ENCODE results near the gene RDH13.

The RDH13 gene

DNA sequence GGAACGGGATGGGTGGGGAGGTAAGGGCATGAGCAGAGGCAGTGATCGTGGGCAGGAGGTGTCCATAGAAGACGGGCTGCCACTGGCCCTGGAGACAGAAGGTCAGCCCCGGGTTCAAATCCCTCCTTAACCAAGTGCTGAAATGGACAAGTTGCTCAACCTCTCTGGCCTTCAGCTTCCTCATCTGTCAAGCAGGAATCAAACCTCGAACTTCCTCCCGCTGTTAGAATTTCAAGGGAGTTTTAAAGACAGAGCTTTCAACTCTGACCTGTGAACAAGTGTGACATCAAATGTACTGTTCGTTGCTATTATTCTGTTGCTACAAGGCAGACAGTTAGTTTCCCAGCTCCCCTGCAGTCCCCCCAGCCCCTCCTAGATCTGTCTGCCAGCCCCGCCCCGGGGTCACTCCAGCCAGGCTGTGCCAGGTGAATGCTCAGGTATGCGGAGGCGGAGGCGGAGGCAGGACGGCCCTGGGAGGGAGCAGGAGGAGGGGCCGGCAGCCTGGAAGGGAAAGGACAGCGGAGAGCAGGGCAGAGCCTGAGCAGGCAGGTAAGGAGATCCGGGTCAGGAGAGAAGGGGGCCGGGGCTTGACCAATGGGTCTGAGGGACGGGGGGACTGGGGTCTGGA is 12.5 kb upstream of the RDH13 start, which contains the start of gene EPS8L1:
Gene EPS8L1, plus strand, starts transcription at position 499 of the 628 bp plus-strand sequence. CDS start 576 bp downstream, outside the sequence.
- no peak for DNase-seq (ENCODE audit: low read depth)
- TF ChIP-seq, protein P1, sequence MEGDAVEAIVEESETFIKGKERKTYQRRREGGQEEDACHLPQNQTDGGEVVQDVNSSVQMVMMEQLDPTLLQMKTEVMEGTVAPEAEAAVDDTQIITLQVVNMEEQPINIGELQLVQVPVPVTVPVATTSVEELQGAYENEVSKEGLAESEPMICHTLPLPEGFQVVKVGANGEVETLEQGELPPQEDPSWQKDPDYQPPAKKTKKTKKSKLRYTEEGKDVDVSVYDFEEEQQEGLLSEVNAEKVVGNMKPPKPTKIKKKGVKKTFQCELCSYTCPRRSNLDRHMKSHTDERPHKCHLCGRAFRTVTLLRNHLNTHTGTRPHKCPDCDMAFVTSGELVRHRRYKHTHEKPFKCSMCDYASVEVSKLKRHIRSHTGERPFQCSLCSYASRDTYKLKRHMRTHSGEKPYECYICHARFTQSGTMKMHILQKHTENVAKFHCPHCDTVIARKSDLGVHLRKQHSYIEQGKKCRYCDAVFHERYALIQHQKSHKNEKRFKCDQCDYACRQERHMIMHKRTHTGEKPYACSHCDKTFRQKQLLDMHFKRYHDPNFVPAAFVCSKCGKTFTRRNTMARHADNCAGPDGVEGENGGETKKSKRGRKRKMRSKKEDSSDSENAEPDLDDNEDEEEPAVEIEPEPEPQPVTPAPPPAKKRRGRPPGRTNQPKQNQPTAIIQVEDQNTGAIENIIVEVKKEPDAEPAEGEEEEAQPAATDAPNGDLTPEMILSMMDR (IDR thresholded peaks at IDR 0.05; ENCODE audit: control insufficient read depth, insufficient read depth, low read depth, low read length, missing control alignments): no peak
- no peak within 1 kb of the TSS for H3K4me3 ChIP-seq (ENCODE audit: control insufficient read depth, low read depth, low read length)

DNA sequence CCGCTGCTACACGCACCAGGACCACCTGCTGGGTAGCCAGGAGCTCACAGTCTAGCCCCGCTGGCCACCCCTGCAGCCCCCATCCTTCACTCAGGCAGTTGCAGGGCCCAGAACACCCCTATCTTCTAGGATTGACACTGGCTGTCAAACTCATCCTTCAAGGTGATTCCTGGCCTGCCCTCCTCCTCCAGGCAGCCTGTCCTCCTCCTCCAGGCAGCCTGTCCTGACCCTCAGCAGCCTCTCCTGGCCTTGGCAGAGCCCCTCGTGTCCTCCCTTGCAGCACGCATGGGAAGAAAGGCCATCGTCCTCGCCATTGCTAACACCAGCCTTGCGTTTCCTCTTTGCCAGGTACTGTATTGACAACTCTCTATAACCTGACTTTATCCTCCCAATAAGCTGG is 9.0 kb upstream of the RDH13 start:
- no peak overlapping the region for H3K4me3 ChIP-seq (ENCODE audit: control insufficient read depth, low read depth, low read length)
- TF ChIP-seq, protein P1 (IDR thresholded peaks at IDR 0.05; ENCODE audit: control insufficient read depth, insufficient read depth, low read depth, low read length, missing control alignments): no peak
- no peak for DNase-seq (ENCODE audit: low read depth)

DNA sequence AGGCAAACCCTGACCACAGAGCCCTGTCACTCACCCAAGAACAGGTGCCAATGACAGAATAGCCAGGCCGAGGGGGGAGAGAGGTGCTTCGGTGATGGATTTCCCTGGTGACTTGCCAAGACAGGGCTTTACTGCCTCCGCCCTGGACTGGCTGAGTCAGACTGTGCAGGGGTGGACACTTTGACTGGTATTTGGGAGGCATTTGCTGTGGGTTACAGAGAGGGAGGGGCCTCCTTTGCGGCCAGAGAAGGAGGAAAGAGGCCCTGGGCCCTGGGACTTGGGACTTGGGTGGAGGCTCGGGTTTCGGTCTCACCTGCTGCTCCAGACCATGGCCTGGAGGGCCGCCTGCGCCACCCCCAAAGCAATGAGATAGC is 8.2 kb upstream of the RDH13 start:
- TF ChIP-seq, protein P1 (IDR thresholded peaks at IDR 0.05; ENCODE audit: control insufficient read depth, insufficient read depth, low read depth, low read length, missing control alignments): no peak
- no peak overlapping the region for H3K4me3 ChIP-seq (ENCODE audit: control insufficient read depth, low read depth, low read length)
- DNase-seq (ENCODE audit: low read depth): no peak

DNA sequence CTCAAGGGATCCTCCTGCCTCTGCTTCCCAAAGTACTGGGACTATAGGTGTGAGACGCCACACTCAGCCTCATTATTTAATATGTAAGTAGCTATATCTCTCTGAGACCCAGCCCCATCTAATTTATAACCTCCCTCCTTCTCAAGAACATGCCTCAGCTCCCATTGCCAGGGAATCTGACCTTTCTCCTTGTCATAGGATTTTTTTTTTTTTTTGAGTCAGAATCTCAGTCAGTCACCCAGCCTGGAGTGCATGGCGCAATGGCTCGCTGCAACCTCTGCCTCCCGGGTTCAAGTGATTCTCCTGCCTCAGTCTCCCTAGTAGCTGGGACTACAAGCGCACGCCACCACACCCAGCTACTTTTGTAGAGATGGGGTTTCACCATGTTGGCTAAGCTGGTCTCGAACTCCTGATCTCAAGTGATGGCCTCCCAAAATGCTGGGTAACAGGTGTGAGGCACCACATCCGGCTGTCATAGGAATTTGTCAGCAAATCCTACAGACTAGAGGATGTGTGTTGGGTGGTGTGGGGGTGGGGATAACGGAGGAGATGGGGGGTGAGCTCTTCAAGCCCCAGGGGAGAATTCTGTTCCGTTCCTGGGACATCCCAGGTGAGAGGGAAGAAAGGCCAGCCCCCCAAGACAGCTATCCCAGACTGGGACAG is 7.6 kb upstream of the RDH13 start:
- no peak for DNase-seq (ENCODE audit: low read depth)
- TF ChIP-seq, protein P1 (IDR thresholded peaks at IDR 0.05; ENCODE audit: control insufficient read depth, insufficient read depth, low read depth, low read length, missing control alignments): no peak
- no peak overlapping the region for H3K4me3 ChIP-seq (ENCODE audit: control insufficient read depth, low read depth, low read length)

DNA sequence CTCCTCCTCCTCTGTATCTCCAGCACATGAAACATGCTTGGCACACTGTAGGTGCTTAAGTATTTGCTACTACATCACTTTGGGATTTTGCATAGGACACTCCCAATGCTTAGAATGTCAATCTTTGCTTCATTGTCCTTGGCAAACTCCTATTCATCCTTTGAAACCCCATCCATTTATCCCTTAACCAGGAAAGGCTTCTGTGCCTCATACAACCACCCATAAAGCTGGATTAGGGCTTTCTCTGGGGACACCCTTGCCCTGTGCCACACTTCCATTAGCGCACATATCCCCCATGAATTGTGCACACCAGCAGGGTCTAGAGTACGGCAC is 6.9 kb upstream of the RDH13 start:
- TF ChIP-seq, protein P1 (IDR thresholded peaks at IDR 0.05; ENCODE audit: control insufficient read depth, insufficient read depth, low read depth, low read length, missing control alignments): no peak
- no peak for DNase-seq (ENCODE audit: low read depth)
- H3K4me3 ChIP-seq (ENCODE audit: control insufficient read depth, low read depth, low read length): no peak overlapping the region

DNA sequence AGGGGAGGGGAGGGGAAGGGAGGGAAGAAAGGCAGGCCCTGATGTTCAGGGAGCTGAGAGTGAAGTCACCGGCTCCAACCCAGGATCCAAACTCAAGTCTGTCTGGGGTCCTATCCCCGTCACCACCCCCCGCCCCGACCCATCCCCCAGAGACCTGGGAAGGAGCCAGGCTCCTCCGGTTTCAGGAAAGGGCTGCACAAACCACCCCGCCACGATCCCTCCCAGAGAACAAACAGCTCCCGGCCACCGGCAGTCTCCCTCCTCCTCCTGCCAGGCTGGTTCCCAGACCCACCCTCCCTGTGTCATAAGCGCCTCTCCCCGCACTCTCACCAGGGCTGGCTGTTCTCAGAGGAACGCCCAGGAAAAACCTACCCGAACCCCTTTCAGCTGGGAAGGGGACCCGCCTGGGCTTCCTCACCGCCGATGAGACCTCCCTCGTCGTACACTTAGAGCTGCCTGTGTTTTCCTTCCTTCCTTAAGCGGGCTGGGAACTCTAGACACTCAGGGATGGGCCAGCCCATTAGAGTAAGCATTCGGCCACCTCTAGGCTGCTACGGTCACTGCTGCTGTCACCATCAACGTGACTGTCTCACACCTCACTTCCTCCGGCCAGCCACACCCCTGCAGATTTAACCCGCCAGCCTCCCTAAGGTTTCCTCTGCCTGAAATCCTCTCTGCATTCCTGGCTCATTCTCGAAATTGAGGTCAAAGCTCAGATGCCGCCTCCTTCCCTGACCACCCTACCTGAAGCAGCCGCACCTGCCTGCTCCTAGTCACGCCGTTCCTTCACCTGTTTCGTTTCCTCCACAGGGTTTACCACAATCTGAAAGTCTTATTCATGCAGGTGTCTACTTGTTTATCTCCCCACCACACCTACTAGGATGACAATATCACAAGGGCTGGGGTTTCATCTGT is 6.3 kb upstream of the RDH13 start:
- no peak overlapping the region; the same call in 1 of the 2 replicates for H3K4me3 ChIP-seq (ENCODE audit: control insufficient read depth, low read depth, low read length)
- TF ChIP-seq, protein P1 (IDR thresholded peaks at IDR 0.05; ENCODE audit: control insufficient read depth, insufficient read depth, low read depth, low read length, missing control alignments): no peak
- no peak for DNase-seq (ENCODE audit: low read depth)

Measured in AG09309 (cell line).